HS-5 (cell line): ENCODE measurements around the gene SRRM1.

ENCODE experiments used
- DNase-seq: peaks from one replicate; pipeline ENCODE4 v3.0.0-alpha.2; 2012; ENCODE audit warnings: low read depth

Gene SRRM1

GRCh38 chr1:24642481-24643362 lies at the start of gene SRRM1:
Gene SRRM1 (plus strand): TSS chr1:24643302. CDS start chr1:24643327, 25 bp downstream.
- peak; percentile 97 for DNase-seq

GRCh38 chr1:24594328-24594598 lies 48.8 kb upstream of the SRRM1 start:
- DNase-seq, result no peak

GRCh38 chr1:24596401-24596880 lies 46.7 kb upstream of the SRRM1 start:
- DNase-seq, result no peak

- DNase-seq, result no peak
Measured at GRCh38 chr1:24599265-24599664, 43.8 kb upstream of the SRRM1 start.

- no peak for DNase-seq
Measured at GRCh38 chr1:24600551-24600950, 42.6 kb upstream of the SRRM1 start.

- DNase-seq, result no peak
Measured at GRCh38 chr1:24605534-24606295, 37.4 kb upstream of the SRRM1 start.

- DNase-seq, result no peak
Measured at GRCh38 chr1:24606296-24606605, 36.9 kb upstream of the SRRM1 start.

- no peak for DNase-seq
Measured at GRCh38 chr1:24606621-24607020, 36.5 kb upstream of the SRRM1 start.

GRCh38 chr1:24609949-24610517 lies 33.1 kb upstream of the SRRM1 start:
- DNase-seq, result no peak

- DNase-seq, result no peak
Measured at GRCh38 chr1:24619376-24619775, 23.7 kb upstream of the SRRM1 start.

GRCh38 chr1:24620678-24621077 lies 22.4 kb upstream of the SRRM1 start:
- no peak for DNase-seq

- DNase-seq, result no peak
Measured at GRCh38 chr1:24621121-24621520, 22.0 kb upstream of the SRRM1 start.

- no peak for DNase-seq
Measured at GRCh38 chr1:24622218-24622617, 20.9 kb upstream of the SRRM1 start.

- DNase-seq, result no peak
Measured at GRCh38 chr1:24632832-24633175, 10.3 kb upstream of the SRRM1 start.

- peak; percentile 49 for DNase-seq
Measured at GRCh38 chr1:24635195-24635843, 7.8 kb upstream of the SRRM1 start.

- no peak for DNase-seq
Measured at GRCh38 chr1:24636661-24637357, 6.3 kb upstream of the SRRM1 start.

- DNase-seq, result no peak
Measured at GRCh38 chr1:24639094-24639493, 4.0 kb upstream of the SRRM1 start.

- no peak for DNase-seq
Measured at GRCh38 chr1:24639881-24640280, 3.2 kb upstream of the SRRM1 start.

GRCh38 chr1:24640288-24640687 lies 2.8 kb upstream of the SRRM1 start:
- DNase-seq, result no peak

GRCh38 chr1:24641646-24642151 lies 1.4 kb upstream of the SRRM1 start:
- DNase-seq, result no peak

GRCh38 chr1:24643363-24644099 lies 429 bp downstream of the SRRM1 start:
- no peak for DNase-seq
